Calu3 (cell line): ENCODE data around the gene ATF7. TPM values are rescaled to one million over a fixed set of nuclear protein-coding genes. Genes with fewer than 3 reads are reported as not detected.

Source experiments
- BruUV-seq: library from RNA; stranded (reverse); fragments of 400-500 nt; replicated peaks from 2 replicates; lab custom pipeline; 2021; lab: Mats Ljungman, UMichigan
- CTCF ChIA-PET: fragments of 300-600 bp; sonication (Branson Sonifier 250); formaldehyde crosslinking; loops from one replicate; lab custom pipeline; 2022; ENCODE audit warnings: antibody characterized with exemption; lab: Charles Lee
- DNase-seq: peaks from one replicate; pipeline ENCODE4 v3.0.0; 2022
- H3K27ac Mint-ChIP-seq: one replicate; pipeline ENCODE4 v1.8.0; 2022; ENCODE audit warnings: mixed read lengths; ENCODE audit not compliant: unreplicated experiment
- H3K27me3 Mint-ChIP-seq: one replicate; pipeline ENCODE4 v1.8.0; 2022; ENCODE audit warnings: mixed read lengths; ENCODE audit not compliant: unreplicated experiment
- H3K36me3 Mint-ChIP-seq: one replicate; pipeline ENCODE4 v1.8.0; 2022; ENCODE audit warnings: mild to moderate bottlenecking, moderate library complexity, mixed read lengths; ENCODE audit not compliant: insufficient read depth, unreplicated experiment
- H3K4me1 Mint-ChIP-seq: one replicate; pipeline ENCODE4 v1.8.0; 2022; ENCODE audit warnings: mild to moderate bottlenecking, low read depth, mixed read lengths; ENCODE audit not compliant: unreplicated experiment
- H3K4me3 Mint-ChIP-seq: one replicate; pipeline ENCODE4 v1.8.0; 2022; ENCODE audit warnings: mild to moderate bottlenecking, low read depth, moderate library complexity, mixed read lengths; ENCODE audit not compliant: unreplicated experiment
- H3K9me3 Mint-ChIP-seq: one replicate; pipeline ENCODE4 v1.8.0; 2022; ENCODE audit warnings: low read depth, mixed read lengths; ENCODE audit not compliant: unreplicated experiment
- CTCF ChIP-seq: fragments of 200-600 bp; IDR thresholded peaks from one replicate; pipeline ENCODE4 v1.8.0; 2022; ENCODE audit warnings: antibody characterized with exemption; ENCODE audit not compliant: unreplicated experiment
- intact Hi-C: fragments of 100-400 bp; cut with micrococcal nuclease; formaldehyde crosslinking; loops from one replicate; pipeline ENCODE4 v1.10.0; 2022; ENCODE audit not compliant: unreplicated experiment
- total RNA-seq: library from RNA; stranded (reverse); gene quantifications from 2 replicates; pipeline ENCODE4 v1.2.3, GENCODE V29; 2022

The ATF7 gene
- total RNA-seq, 1 experiment from 2014 or later = 18.0 TPM

- no peak overlapping the region for H3K27ac Mint-ChIP-seq
- CTCF ChIA-PET = interaction anchor here (0.6 kb wide), 1 partner anchor 20 kb away, joined by 3 read pairs; no protein-coding TSS in a partner anchor
- no peaks in the 10 kb centered on the region for H3K27me3 Mint-ChIP-seq
- no peak for TF ChIP-seq CTCF
- H3K4me1 Mint-ChIP-seq = no peaks in the 10 kb centered on the region
- peaks cover 21% of the 10 kb centered on the region for H3K36me3 Mint-ChIP-seq
- H3K4me3 Mint-ChIP-seq = no peak overlapping the region
- no peak for DNase-seq
- intact Hi-C loops = no loop called here
- BruUV-seq = no TSS peak
- H3K9me3 Mint-ChIP-seq = no peaks in the 10 kb centered on the region
Observed at GRCh38 chr12:53510181-53510812, 115.9 kb downstream of the ATF7 start.

GRCh38 chr12:53508534-53509170 is 117.5 kb downstream of the ATF7 start:
- H3K27ac Mint-ChIP-seq = no peak overlapping the region
- intact Hi-C loops = loop anchor here (5.0 kb wide), 1 partner anchor 186 kb away; the partner anchor contains the start of gene AAAS
- peaks cover 29% of the 10 kb centered on the region for H3K36me3 Mint-ChIP-seq
- H3K4me3 Mint-ChIP-seq = no peak overlapping the region
- TF ChIP-seq CTCF = peak; percentile 66
- no TSS peak for BruUV-seq
- H3K4me1 Mint-ChIP-seq = no peaks in the 10 kb centered on the region
- no peaks in the 10 kb centered on the region for H3K9me3 Mint-ChIP-seq
- CTCF ChIA-PET = interaction anchor here (0.5 to 1.6 kb wide), 11 partner anchors 9 to 545 kb away, joined by 3 to 9 read pairs (median 5); partner anchors contain the start of genes AAAS, HOXC4 and SP1
- peak; percentile 82 for DNase-seq
- no peaks in the 10 kb centered on the region for H3K27me3 Mint-ChIP-seq

- H3K4me3 Mint-ChIP-seq = no peak overlapping the region
- H3K36me3 Mint-ChIP-seq = peaks cover 34% of the 10 kb centered on the region
- H3K9me3 Mint-ChIP-seq = no peaks in the 10 kb centered on the region
- no peaks in the 10 kb centered on the region for H3K27me3 Mint-ChIP-seq
- no peak overlapping the region for H3K27ac Mint-ChIP-seq
- CTCF ChIA-PET = no interaction called here
- no peak for TF ChIP-seq CTCF
- intact Hi-C loops = loop anchor here (5.0 kb wide), 1 partner anchor 185 kb away; the partner anchor contains the start of gene AAAS
- no peaks in the 10 kb centered on the region for H3K4me1 Mint-ChIP-seq
- no TSS peak for BruUV-seq
- no peak for DNase-seq
Observed at GRCh38 chr12:53507603-53507885, 118.6 kb downstream of the ATF7 start.

GRCh38 chr12:53506881-53507602 is 119.1 kb downstream of the ATF7 start, which contains the start of gene NPFF:
Gene NPFF, minus strand, starts transcription at chr12:53507484. Its CDS starts 10 bp downstream, at chr12:53507474.
- H3K4me3 Mint-ChIP-seq = no peak within 1 kb of the TSS
- no peaks in the 10 kb centered on the region for H3K27me3 Mint-ChIP-seq
- TF ChIP-seq CTCF = no peak
- H3K36me3 Mint-ChIP-seq = peaks cover 29% of the 10 kb centered on the region
- CTCF ChIA-PET = no interaction called here
- BruUV-seq = no TSS peak
- H3K9me3 Mint-ChIP-seq = no peaks in the 10 kb centered on the region
- H3K4me1 Mint-ChIP-seq = peaks cover 5% of the 10 kb centered on the region
- no peak within 1 kb of the TSS for H3K27ac Mint-ChIP-seq
- DNase-seq = no peak
- intact Hi-C loops = loop anchor here (5.0 kb wide), 1 partner anchor 185 kb away; the partner anchor contains the start of gene AAAS
